Measurements from ENCODE around the gene XXYLT1. TPM values are rescaled to one million over a fixed set of nuclear protein-coding genes. Genes with fewer than 3 reads are reported as not detected.

The XXYLT1 gene
- total RNA-seq, 6 experiments from 2014 or later, result 1.7 to 6.5 (median 2.1) TPM

DNA sequence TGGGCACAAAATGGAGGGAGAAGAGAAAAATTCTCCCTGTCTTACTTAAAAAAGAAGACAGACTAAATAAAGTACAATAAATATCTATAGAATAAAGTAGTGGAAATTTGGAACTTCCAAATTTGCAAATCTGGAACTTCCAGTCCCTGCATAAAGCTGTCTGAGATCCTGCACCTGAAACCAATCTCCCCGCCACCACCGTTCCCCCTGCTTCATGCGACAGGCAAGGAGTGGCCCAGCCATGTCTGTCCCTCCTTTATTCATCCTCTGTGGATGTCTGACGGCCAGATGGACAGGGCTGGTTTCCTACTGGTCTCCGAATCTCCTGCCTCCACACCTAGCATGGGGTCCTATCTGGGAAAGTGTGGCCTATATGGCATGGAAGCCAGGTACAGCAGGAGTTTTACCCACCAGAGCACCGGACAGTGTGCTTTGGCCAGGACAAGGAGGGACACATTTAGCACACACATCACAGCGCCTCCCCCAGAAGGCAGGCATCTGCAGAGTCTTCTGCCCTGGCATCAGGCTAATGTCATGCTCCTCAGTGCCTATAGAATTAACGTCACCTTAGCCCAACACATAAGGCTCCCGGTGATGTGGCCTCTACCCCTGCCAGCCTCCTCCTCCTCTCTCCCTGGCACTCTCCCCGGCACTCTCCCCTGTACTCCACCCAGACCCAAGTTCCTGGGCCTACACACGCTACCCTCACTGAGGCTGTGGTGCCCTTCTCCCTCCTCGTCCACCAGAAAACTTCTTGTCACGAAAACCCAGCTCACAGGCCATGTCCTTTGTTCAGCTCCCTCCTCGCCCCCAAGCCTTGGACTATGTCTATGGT is 170.8 kb downstream of the XXYLT1 start:
- intact Hi-C loops (cut with DNase I), result loop anchor here in 1 of 2 donors (10.0 kb wide), 1 partner anchor 65 kb away; no protein-coding TSS in a partner anchor
- peak in 1 of 3 donors; percentile 35 for DNase-seq
- H3K27ac ChIP-seq, result peak overlapping the region; percentile 4 to 33 (median 26)

DNA sequence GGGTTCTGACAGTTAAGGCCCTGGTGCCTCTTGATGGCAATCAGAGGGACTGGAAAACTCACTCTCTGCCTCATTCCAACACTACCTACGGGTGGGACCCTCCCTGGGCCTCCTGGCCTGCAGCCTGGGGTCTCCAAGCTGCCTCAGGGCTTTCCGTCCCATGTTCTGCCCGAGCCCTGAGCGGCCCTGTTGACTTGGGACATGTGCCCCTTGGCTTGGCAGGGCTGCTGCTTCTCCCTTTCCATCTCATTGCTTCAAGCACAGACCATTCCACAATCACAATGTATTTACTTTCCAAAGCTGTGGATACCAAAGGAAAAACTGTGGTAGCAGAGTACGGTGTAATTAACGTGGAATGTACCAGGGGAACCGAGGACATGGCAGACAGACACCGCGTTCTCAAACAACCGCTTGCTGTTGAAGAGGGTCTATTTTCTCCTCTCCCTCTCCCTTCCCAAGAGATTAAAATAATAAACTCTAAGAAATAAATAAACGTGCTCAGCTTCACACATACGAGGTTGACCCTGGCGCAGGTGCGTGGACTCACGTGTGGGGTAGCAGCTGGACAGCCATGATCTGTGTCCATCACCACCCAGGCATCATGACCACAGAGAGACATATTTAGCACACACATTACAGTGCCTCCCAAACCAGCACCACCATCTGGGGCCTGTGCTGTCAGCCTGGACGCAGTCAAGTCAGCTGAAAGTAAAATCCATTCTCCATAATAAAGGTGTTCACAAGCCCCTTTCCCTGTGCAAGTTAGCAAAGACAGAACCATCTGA is 172.0 kb downstream of the XXYLT1 start:
- WGBS (ENCODE audit: insufficient coverage, low coverage, low lambda C conversion rate, missing lambda C conversion rate), result 91% methylated on average over 10 of the region's 16 CpGs
- peak in 1 of 3 donors; percentile 29 for DNase-seq
- Histone ChIP-seq H3K27me3 (no peaks in the 10 kb centered on the region), H3K36me3 (no peaks in the 10 kb centered on the region), H3K4me3 (no peak overlapping the region), H3K9me3 (no peaks in the 10 kb centered on the region), H3K4me1 (peaks cover 0 to 11% (median 5%) of the 10 kb centered on the region in 4 donors), H3K27ac (no peak overlapping the region)
- no peak for ATAC-seq
- TF ChIP-seq, protein P1, sequence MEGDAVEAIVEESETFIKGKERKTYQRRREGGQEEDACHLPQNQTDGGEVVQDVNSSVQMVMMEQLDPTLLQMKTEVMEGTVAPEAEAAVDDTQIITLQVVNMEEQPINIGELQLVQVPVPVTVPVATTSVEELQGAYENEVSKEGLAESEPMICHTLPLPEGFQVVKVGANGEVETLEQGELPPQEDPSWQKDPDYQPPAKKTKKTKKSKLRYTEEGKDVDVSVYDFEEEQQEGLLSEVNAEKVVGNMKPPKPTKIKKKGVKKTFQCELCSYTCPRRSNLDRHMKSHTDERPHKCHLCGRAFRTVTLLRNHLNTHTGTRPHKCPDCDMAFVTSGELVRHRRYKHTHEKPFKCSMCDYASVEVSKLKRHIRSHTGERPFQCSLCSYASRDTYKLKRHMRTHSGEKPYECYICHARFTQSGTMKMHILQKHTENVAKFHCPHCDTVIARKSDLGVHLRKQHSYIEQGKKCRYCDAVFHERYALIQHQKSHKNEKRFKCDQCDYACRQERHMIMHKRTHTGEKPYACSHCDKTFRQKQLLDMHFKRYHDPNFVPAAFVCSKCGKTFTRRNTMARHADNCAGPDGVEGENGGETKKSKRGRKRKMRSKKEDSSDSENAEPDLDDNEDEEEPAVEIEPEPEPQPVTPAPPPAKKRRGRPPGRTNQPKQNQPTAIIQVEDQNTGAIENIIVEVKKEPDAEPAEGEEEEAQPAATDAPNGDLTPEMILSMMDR (IDR thresholded peaks at IDR 0.05), result no peak
- intact Hi-C loops (cut with DNase I), result no loop called here

More for the DNA sequence above, 170.8 kb downstream of the XXYLT1 start:
- TF ChIP-seq, protein P1 (IDR thresholded peaks at IDR 0.05), result no peak
- no peak for TF ChIP-seq POLR2A (IDR thresholded peaks at IDR 0.05)
- peaks cover 0 to 17% (median 5%) of the 10 kb centered on the region in 4 donors for H3K4me1 ChIP-seq
- no peaks in the 10 kb centered on the region for H3K36me3 ChIP-seq
- no peaks in the 10 kb centered on the region for H3K9me3 ChIP-seq
- H3K4me3 ChIP-seq, result no peak overlapping the region
- H3K27me3 ChIP-seq, result no peaks in the 10 kb centered on the region
- ATAC-seq, result no peak
- 80% methylated on average over 7 of the region's 14 CpGs for WGBS (ENCODE audit: insufficient coverage, low coverage, low lambda C conversion rate, missing lambda C conversion rate)

DNA sequence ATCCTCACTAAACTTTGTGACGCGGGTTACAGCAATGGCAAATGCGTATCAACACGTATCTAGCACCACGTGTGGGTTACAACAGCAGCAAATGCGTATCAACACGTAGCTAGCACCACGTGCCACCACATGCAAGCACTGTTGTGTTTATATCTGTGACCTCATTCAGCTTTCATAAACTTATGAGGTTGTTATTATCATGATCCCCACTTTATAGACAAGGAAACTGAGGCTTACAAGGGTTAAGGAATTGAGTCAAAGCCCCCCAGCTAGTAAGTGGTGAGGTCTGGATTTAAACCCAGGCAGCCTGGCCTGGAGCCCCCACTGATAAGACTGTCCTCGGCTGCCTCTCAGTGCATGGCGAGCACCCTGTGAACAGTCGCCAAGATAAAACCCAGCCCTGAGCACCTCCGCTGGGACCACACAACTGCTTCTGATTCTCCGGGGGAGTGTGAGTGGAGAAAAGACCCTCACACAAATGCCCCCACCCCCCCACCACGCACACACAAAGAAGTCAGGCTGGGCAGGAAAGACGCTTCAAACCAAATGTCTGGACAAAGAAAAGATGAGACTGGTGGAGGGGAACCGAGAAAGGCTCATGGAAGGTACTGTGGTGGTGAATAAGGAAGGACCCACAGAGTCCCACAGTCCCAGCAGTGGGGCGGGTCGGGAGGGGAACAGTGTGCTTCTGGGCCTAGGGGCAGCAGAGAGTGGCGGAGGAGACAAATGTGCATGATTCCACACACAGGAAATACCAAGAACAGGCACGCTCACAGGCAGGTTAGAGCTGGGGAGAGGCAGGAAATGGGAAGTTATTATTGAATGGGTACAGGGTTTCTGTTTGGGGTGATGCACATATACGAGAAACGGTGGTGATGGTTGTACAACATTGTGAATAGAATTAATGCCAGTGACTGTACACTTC is 173.4 kb downstream of the XXYLT1 start:
- peak in 1 of 3 donors; percentile 9 for DNase-seq
- Histone ChIP-seq H3K4me3 (no peak overlapping the region), H3K36me3 (no peaks in the 10 kb centered on the region), H3K27me3 (no peaks in the 10 kb centered on the region), H3K9me3 (no peaks in the 10 kb centered on the region), H3K4me1 (peaks cover 0 to 7% (median 0%) of the 10 kb centered on the region in 4 donors), H3K27ac (no peak overlapping the region)
- intact Hi-C loops (cut with DNase I), result no loop called here
- ATAC-seq, result no peak
- no peak for TF ChIP-seq POLR2A (IDR thresholded peaks at IDR 0.05)
- TF ChIP-seq, protein P1 (IDR thresholded peaks at IDR 0.05), result no peak
- 76% methylated on average over 21 of the region's 22 CpGs for WGBS (ENCODE audit: insufficient coverage, low coverage, low lambda C conversion rate, missing lambda C conversion rate)

Measured in right lobe of liver (tissue), 6 donors.